HG03575 (cell line): ENCODE measurements around the gene PI4KA.

Source experiments
- ATAC-seq: cut with Tn5 transposase; IDR thresholded peaks from one replicate; pipeline ENCODE4 v1.9.1; 2021; ENCODE audit not compliant: unreplicated experiment, insufficient number of reproducible peaks, low FRiP score; ENCODE audit errors: extremely low read depth

PI4KA gene

GRCh38 chr22:20764729-20765128 lies 93.9 kb downstream of the PI4KA start:
- ATAC-seq: no peak

- no peak for ATAC-seq
Observed at GRCh38 chr22:20764471-20764720, 94.2 kb downstream of the PI4KA start.

- no peak for ATAC-seq
Observed at GRCh38 chr22:20763630-20764470, 94.8 kb downstream of the PI4KA start.

- no peak for ATAC-seq
Observed at GRCh38 chr22:20762233-20762796, 96.3 kb downstream of the PI4KA start.

- no peak for ATAC-seq
Observed at GRCh38 chr22:20761536-20761935, 97.1 kb downstream of the PI4KA start.

GRCh38 chr22:20760084-20760483 lies 98.5 kb downstream of the PI4KA start:
- no peak for ATAC-seq

- ATAC-seq: no peak
Observed at GRCh38 chr22:20758688-20759087, 99.9 kb downstream of the PI4KA start.

- no peak for ATAC-seq
Observed at GRCh38 chr22:20756846-20757245, 101.8 kb downstream of the PI4KA start.

GRCh38 chr22:20752873-20753272 lies 105.7 kb downstream of the PI4KA start:
- no peak for ATAC-seq

- no peak for ATAC-seq
Observed at GRCh38 chr22:20752104-20752741, 106.4 kb downstream of the PI4KA start.

GRCh38 chr22:20751185-20751851 lies 107.3 kb downstream of the PI4KA start:
- no peak for ATAC-seq

- no peak for ATAC-seq
Observed at GRCh38 chr22:20750461-20751184, 108.0 kb downstream of the PI4KA start.

- no peak for ATAC-seq
Observed at GRCh38 chr22:20749453-20749852, 109.2 kb downstream of the PI4KA start.

- no peak for ATAC-seq
Observed at GRCh38 chr22:20748731-20749428, 109.7 kb downstream of the PI4KA start.

- ATAC-seq: no peak
Observed at GRCh38 chr22:20748082-20748481, 110.5 kb downstream of the PI4KA start.

GRCh38 chr22:20747223-20747622 lies 111.4 kb downstream of the PI4KA start:
- ATAC-seq: no peak

GRCh38 chr22:20746431-20747189 lies 112.0 kb downstream of the PI4KA start:
- no peak for ATAC-seq

- no peak for ATAC-seq
Observed at GRCh38 chr22:20745119-20745518, 113.5 kb downstream of the PI4KA start.
